HepG2 (cell line): ENCODE measurements around the gene TBC1D16. TPM values are rescaled to one million over a fixed set of nuclear protein-coding genes. Genes with fewer than 3 reads are reported as not detected.

Experiments
- CEBPB ChIP-seq: IDR thresholded peaks from 2 replicates; pipeline ENCODE4 v1.6.1; 2011; ENCODE audit warnings: low read depth, low read length, improper control_type of control experiment, borderline replicate concordance
- SMAD3 ChIP-seq: sonication (generic); formaldehyde crosslinking; IDR thresholded peaks from 2 replicates; pipeline ENCODE4 v1.4.0; 2020; ENCODE audit warnings: missing genetic modification reagents
- TMF1 ChIP-seq: sonication (generic); formaldehyde crosslinking; IDR thresholded peaks from 2 replicates; pipeline ENCODE4 v1.8.1; 2022; ENCODE audit warnings: low read depth, missing genetic modification reagents
- XBP1 ChIP-seq: sonication (generic); formaldehyde crosslinking; IDR thresholded peaks from 2 replicates; pipeline ENCODE4 v1.5.0; 2020; ENCODE audit warnings: missing genetic modification reagents
- ZNF12 ChIP-seq: sonication (generic); formaldehyde crosslinking; IDR thresholded peaks from 2 replicates; pipeline ENCODE4 v1.5.0; 2020; ENCODE audit warnings: missing genetic modification reagents
- ZNF232 ChIP-seq: sonication (generic); formaldehyde crosslinking; IDR thresholded peaks from 2 replicates; pipeline ENCODE4 v1.4.0; 2020; ENCODE audit warnings: missing genetic modification reagents, borderline replicate concordance
- ZNF234 ChIP-seq: sonication (generic); formaldehyde crosslinking; conservative IDR thresholded peaks from 2 replicates; pipeline ENCODE4 v1.5.1; 2020; ENCODE audit warnings: mild to moderate bottlenecking, missing genetic modification reagents
- ZNF672 ChIP-seq: sonication (generic); formaldehyde crosslinking; IDR thresholded peaks from 2 replicates; pipeline ENCODE4 v1.8.1; 2022; ENCODE audit warnings: missing genetic modification reagents
- ZNF7 ChIP-seq: IDR thresholded peaks from 2 replicates; pipeline ENCODE4 v1.6.1; 2016; ENCODE audit warnings: missing biosample characterization, missing genetic modification reagents
- ZNF766 ChIP-seq: sonication (generic); formaldehyde crosslinking; IDR thresholded peaks from 2 replicates; pipeline ENCODE4 v1.5.0; 2020; ENCODE audit warnings: missing genetic modification reagents, borderline replicate concordance
- polyA plus RNA-seq, 8 experiments: library from polyadenylated mRNA; depleted of rRNA in 3 of 8; stranded (reverse) in 7 of 8; unstranded in 1 of 8; fragments of >200 nt; fragmentation: Illumina TruSeq in 4 of 8; extraction: Trizol in 4 of 8; gene quantifications; 2 replicates each; pipeline versions ENCODE4 v1.2.1 to v1.2.3, GENCODE V29; 2011 to 2016; ENCODE audit warnings: low read depth in 4 of 8, missing spikeins in 1 of 8, mixed read lengths in 1 of 8; ENCODE audit not compliant: insufficient read depth in 1 of 8
- total RNA-seq, 5 experiments: library from RNA; depleted of rRNA; stranded (reverse); fragments of >200 nt; fragmentation: Illumina TruSeq; extraction: Trizol; gene quantifications; 2 replicates each; pipeline ENCODE4 v1.2.3, GENCODE V29; 2016; ENCODE audit warnings: low read depth in 1 of 5
- TF ChIP-seq, protein P1 (sequence below): sonication (generic); IDR thresholded peaks from 2 replicates; pipeline ENCODE4 v1.6.1; 2016; ENCODE audit warnings: low read depth, borderline replicate concordance
- TF ChIP-seq, protein P2 (sequence below): sonication (generic); formaldehyde crosslinking; IDR thresholded peaks from 2 replicates; pipeline ENCODE4 v1.9.0; 2021; ENCODE audit warnings: missing genetic modification reagents, borderline replicate concordance
- TF ChIP-seq, protein P3 (sequence below): sonication (generic); formaldehyde crosslinking; IDR thresholded peaks from 2 replicates; pipeline ENCODE4 v1.4.0; 2020; ENCODE audit warnings: mild to moderate bottlenecking, missing genetic modification reagents
- TF ChIP-seq, protein P4 (sequence below): sonication (generic); formaldehyde crosslinking; IDR thresholded peaks from 2 replicates; pipeline ENCODE4 v1.5.0; 2020; ENCODE audit warnings: missing genetic modification reagents, mild to moderate bottlenecking, borderline replicate concordance
- TF ChIP-seq, protein P5 (sequence below): sonication (generic); formaldehyde crosslinking; IDR thresholded peaks from 2 replicates; pipeline ENCODE4 v1.9.0; 2021; ENCODE audit warnings: mild to moderate bottlenecking, missing genetic modification reagents
- TF ChIP-seq, protein P6 (sequence below): sonication (generic); formaldehyde crosslinking; IDR thresholded peaks from 2 replicates; pipeline ENCODE4 v1.4.0; 2020; ENCODE audit warnings: mild to moderate bottlenecking, low read depth, missing genetic modification reagents

Gene TBC1D16
- total and polyA plus RNA-seq, 2 of the 13 experiments (the other 11 are each of a cell fraction or from before 2014, with no cell fraction given): 14.9 to 24.9 TPM

DNA sequence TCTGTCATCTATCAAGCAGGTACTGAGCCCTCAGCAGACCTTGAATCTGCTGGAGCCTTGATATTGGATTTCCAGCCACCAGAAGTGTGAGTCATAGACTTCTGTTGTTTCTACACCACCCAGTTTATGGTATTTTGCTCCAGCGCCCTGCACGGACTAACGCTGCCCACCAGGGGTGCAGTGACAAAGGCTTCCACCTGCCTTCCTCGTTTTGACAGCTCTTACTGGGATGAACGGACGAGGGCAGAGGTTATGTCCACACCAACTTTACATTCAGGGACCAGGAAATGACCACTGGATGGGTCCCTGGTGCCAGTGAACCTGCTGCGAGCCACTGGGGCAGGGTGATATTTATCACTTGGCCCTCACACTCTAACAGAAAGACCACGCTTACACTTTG, 129.8 kb downstream of the TBC1D16 start (continued):
- TF ChIP-seq, protein P1, sequence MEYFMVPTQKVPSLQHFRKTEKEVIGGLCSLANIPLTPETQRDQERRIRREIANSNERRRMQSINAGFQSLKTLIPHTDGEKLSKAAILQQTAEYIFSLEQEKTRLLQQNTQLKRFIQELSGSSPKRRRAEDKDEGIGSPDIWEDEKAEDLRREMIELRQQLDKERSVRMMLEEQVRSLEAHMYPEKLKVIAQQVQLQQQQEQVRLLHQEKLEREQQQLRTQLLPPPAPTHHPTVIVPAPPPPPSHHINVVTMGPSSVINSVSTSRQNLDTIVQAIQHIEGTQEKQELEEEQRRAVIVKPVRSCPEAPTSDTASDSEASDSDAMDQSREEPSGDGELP: peak; percentile 72; the same call in 1 of the 2 replicates
- TF ChIP-seq ZNF7 (CRISPR knock-in tag): no peak
- TF ChIP-seq, protein P2, sequence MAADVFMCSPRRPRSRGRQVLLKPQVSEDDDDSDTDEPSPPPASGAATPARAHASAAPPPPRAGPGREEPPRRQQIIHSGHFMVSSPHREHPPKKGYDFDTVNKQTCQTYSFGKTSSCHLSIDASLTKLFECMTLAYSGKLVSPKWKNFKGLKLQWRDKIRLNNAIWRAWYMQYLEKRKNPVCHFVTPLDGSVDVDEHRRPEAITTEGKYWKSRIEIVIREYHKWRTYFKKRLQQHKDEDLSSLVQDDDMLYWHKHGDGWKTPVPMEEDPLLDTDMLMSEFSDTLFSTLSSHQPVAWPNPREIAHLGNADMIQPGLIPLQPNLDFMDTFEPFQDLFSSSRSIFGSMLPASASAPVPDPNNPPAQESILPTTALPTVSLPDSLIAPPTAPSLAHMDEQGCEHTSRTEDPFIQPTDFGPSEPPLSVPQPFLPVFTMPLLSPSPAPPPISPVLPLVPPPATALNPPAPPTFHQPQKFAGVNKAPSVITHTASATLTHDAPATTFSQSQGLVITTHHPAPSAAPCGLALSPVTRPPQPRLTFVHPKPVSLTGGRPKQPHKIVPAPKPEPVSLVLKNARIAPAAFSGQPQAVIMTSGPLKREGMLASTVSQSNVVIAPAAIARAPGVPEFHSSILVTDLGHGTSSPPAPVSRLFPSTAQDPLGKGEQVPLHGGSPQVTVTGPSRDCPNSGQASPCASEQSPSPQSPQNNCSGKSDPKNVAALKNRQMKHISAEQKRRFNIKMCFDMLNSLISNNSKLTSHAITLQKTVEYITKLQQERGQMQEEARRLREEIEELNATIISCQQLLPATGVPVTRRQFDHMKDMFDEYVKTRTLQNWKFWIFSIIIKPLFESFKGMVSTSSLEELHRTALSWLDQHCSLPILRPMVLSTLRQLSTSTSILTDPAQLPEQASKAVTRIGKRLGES: no peak
- TF ChIP-seq, protein P3, sequence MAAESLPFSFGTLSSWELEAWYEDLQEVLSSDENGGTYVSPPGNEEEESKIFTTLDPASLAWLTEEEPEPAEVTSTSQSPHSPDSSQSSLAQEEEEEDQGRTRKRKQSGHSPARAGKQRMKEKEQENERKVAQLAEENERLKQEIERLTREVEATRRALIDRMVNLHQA: no peak
- peak; percentile 76; the same call in 1 of the 2 replicates for TF ChIP-seq ZNF12 (CRISPR knock-in tag)
- TF ChIP-seq ZNF766 (CRISPR knock-in tag): peak; percentile 83; the same call in 1 of the 2 replicates
- peak; percentile 17; the same call in 1 of the 2 replicates for TF ChIP-seq CEBPB
- TF ChIP-seq ZNF234 (CRISPR knock-in tag): no peak
- no peak for TF ChIP-seq ZNF672 (CRISPR knock-in tag)
- no peak for TF ChIP-seq SMAD3
- TF ChIP-seq TMF1 (CRISPR knock-in tag): no peak
- TF ChIP-seq, protein P4, sequence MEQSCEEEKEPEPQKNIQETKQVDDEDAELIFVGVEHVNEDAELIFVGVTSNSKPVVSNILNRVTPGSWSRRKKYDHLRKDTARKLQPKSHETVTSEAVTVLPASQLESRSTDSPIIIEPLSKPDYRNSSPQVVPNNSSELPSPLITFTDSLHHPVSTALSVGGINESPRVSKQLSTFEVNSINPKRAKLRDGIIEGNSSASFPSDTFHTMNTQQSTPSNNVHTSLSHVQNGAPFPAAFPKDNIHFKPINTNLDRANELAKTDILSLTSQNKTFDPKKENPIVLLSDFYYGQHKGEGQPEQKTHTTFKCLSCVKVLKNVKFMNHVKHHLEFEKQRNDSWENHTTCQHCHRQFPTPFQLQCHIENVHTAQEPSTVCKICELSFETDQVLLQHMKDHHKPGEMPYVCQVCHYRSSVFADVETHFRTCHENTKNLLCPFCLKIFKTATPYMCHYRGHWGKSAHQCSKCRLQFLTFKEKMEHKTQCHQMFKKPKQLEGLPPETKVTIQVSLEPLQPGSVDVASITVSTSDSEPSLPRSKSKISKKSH (CRISPR knock-in tag): peak; percentile 54; the same call in 1 of the 2 replicates
- peak; percentile 79; the same call in 1 of the 2 replicates for TF ChIP-seq ZNF232 (CRISPR knock-in tag)
- TF ChIP-seq, protein P5, sequence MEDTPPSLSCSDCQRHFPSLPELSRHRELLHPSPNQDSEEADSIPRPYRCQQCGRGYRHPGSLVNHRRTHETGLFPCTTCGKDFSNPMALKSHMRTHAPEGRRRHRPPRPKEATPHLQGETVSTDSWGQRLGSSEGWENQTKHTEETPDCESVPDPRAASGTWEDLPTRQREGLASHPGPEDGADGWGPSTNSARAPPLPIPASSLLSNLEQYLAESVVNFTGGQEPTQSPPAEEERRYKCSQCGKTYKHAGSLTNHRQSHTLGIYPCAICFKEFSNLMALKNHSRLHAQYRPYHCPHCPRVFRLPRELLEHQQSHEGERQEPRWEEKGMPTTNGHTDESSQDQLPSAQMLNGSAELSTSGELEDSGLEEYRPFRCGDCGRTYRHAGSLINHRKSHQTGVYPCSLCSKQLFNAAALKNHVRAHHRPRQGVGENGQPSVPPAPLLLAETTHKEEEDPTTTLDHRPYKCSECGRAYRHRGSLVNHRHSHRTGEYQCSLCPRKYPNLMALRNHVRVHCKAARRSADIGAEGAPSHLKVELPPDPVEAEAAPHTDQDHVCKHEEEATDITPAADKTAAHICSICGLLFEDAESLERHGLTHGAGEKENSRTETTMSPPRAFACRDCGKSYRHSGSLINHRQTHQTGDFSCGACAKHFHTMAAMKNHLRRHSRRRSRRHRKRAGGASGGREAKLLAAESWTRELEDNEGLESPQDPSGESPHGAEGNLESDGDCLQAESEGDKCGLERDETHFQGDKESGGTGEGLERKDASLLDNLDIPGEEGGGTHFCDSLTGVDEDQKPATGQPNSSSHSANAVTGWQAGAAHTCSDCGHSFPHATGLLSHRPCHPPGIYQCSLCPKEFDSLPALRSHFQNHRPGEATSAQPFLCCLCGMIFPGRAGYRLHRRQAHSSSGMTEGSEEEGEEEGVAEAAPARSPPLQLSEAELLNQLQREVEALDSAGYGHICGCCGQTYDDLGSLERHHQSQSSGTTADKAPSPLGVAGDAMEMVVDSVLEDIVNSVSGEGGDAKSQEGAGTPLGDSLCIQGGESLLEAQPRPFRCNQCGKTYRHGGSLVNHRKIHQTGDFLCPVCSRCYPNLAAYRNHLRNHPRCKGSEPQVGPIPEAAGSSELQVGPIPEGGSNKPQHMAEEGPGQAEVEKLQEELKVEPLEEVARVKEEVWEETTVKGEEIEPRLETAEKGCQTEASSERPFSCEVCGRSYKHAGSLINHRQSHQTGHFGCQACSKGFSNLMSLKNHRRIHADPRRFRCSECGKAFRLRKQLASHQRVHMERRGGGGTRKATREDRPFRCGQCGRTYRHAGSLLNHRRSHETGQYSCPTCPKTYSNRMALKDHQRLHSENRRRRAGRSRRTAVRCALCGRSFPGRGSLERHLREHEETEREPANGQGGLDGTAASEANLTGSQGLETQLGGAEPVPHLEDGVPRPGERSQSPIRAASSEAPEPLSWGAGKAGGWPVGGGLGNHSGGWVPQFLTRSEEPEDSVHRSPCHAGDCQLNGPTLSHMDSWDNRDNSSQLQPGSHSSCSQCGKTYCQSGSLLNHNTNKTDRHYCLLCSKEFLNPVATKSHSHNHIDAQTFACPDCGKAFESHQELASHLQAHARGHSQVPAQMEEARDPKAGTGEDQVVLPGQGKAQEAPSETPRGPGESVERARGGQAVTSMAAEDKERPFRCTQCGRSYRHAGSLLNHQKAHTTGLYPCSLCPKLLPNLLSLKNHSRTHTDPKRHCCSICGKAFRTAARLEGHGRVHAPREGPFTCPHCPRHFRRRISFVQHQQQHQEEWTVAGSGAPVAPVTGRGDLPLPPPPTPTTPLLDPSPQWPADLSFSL (CRISPR knock-in tag): no peak
- TF ChIP-seq XBP1 (CRISPR knock-in tag): no peak
- TF ChIP-seq, protein P6, sequence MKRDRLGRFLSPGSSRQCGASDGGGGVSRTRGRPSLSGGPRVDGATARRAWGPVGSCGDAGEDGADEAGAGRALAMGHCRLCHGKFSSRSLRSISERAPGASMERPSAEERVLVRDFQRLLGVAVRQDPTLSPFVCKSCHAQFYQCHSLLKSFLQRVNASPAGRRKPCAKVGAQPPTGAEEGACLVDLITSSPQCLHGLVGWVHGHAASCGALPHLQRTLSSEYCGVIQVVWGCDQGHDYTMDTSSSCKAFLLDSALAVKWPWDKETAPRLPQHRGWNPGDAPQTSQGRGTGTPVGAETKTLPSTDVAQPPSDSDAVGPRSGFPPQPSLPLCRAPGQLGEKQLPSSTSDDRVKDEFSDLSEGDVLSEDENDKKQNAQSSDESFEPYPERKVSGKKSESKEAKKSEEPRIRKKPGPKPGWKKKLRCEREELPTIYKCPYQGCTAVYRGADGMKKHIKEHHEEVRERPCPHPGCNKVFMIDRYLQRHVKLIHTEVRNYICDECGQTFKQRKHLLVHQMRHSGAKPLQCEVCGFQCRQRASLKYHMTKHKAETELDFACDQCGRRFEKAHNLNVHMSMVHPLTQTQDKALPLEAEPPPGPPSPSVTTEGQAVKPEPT: no peak
